GM10266 (cell line): Measurements from ENCODE around the gene AIF1.

Experiments
- DNase-seq: peaks from one replicate; pipeline ENCODE4 v3.0.0; 2012; ENCODE audit errors: extremely low spot score
- CTCF ChIP-seq: IDR thresholded peaks from 2 replicates; pipeline ENCODE4 v1.5.1; 2012; ENCODE audit warnings: mild to moderate bottlenecking, low read depth; ENCODE audit not compliant: control insufficient read depth, insufficient read depth; ENCODE audit errors: missing control alignments

Gene AIF1

GRCh38 chr6:31578184-31579118 is 36.6 kb upstream of the AIF1 start:
- DNase-seq: no peak
- no peak for TF ChIP-seq CTCF

- DNase-seq: no peak
These were observed 35.9 kb upstream of the AIF1 start for GRCh38 chr6:31579119-31579505.

GRCh38 chr6:31579546-31580437 is 35.2 kb upstream of the AIF1 start:
- no peak for TF ChIP-seq CTCF
- DNase-seq: peak; percentile 22

More at GRCh38 chr6:31579119-31579505, 35.9 kb upstream of the AIF1 start:
- no peak for TF ChIP-seq CTCF

GRCh38 chr6:31580438-31580740 is 34.6 kb upstream of the AIF1 start:
- no peak for DNase-seq
- TF ChIP-seq CTCF: no peak

- peak; percentile 77 for DNase-seq
- TF ChIP-seq CTCF: peak; percentile 94
These were observed 34.1 kb upstream of the AIF1 start for GRCh38 chr6:31580807-31581433.

- TF ChIP-seq CTCF: no peak
- DNase-seq: no peak
These were observed 33.4 kb upstream of the AIF1 start for GRCh38 chr6:31581434-31582229.
